ENCODE measurements around the gene IQCM.

IQCM gene

GRCh38 chr4:149825336-149825735, 9.7 kb upstream of the IQCM start:
- Histone ChIP-seq H3K36me3 (ENCODE audit: insufficient read depth, low read length) (no peaks in the 10 kb centered on the region), H3K9me3 (ENCODE audit: insufficient read depth, low read depth, low read length) (no peaks in the 10 kb centered on the region; the same call in 1 of the 2 replicates), H3F3A (ENCODE audit: low read depth) (no peaks in the 10 kb centered on the region), H4K20me1 (ENCODE audit: insufficient read depth, low read length, poor library complexity, severe bottlenecking) (no peaks in the 10 kb centered on the region), H2AFZ (ENCODE audit: low read length) (no peak overlapping the region), H3K4me2 (ENCODE audit: low read depth, low read length, poor library complexity, severe bottlenecking) (no peak overlapping the region), H3K27me3 (ENCODE audit: insufficient read depth, low read length, poor library complexity, severe bottlenecking) (no peaks in the 10 kb centered on the region), H3K4me1 (ENCODE audit: insufficient read depth, low read length, poor library complexity, severe bottlenecking) (no peaks in the 10 kb centered on the region), H3K9me2 (replicated peaks; ENCODE audit: low read depth, low read length) (no peaks in the 10 kb centered on the region), H3K79me2 (ENCODE audit: insufficient read depth, low read length) (no peaks in the 10 kb centered on the region), H3K9ac (ENCODE audit: low read depth, low read length, poor library complexity, severe bottlenecking) (no peak overlapping the region), H3K4me3 (ENCODE audit: low read length, poor library complexity, severe bottlenecking) (no peak overlapping the region)
- TF ChIP-seq EZH2phosphoT487 (IDR thresholded peaks at IDR 0.05; ENCODE audit: borderline replicate concordance) = no peak
- TF ChIP-seq, protein P1, sequence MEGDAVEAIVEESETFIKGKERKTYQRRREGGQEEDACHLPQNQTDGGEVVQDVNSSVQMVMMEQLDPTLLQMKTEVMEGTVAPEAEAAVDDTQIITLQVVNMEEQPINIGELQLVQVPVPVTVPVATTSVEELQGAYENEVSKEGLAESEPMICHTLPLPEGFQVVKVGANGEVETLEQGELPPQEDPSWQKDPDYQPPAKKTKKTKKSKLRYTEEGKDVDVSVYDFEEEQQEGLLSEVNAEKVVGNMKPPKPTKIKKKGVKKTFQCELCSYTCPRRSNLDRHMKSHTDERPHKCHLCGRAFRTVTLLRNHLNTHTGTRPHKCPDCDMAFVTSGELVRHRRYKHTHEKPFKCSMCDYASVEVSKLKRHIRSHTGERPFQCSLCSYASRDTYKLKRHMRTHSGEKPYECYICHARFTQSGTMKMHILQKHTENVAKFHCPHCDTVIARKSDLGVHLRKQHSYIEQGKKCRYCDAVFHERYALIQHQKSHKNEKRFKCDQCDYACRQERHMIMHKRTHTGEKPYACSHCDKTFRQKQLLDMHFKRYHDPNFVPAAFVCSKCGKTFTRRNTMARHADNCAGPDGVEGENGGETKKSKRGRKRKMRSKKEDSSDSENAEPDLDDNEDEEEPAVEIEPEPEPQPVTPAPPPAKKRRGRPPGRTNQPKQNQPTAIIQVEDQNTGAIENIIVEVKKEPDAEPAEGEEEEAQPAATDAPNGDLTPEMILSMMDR (conservative IDR thresholded peaks at IDR 0.05; ENCODE audit: low read length) = no peak

DNA sequence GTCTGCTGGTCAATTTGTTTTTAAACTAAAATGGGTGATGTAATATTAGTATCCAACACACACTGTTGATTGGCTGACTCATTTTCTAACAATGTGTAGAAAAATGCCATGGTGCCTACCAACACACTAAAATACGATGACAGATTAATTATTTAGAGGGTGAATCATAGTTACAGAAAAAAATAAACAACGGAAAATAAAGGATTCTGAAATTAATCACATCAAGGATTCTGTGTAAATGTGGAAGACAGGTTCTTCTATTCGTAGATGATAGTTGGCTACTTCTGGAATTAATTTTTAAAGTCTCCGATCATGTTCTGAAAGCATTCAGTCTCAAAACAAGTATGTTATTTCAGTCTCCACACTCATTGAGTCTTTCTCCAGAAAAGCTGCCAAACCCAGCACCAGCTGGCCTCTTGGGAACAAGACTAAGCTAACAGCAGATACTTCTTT, 8.2 kb upstream of the IQCM start:
- Histone ChIP-seq H4K20me1 (ENCODE audit: insufficient read depth, low read length, poor library complexity, severe bottlenecking) (no peaks in the 10 kb centered on the region), H3K36me3 (ENCODE audit: insufficient read depth, low read length) (no peaks in the 10 kb centered on the region), H3K9me2 (replicated peaks; ENCODE audit: low read depth, low read length) (no peaks in the 10 kb centered on the region), H3K79me2 (ENCODE audit: insufficient read depth, low read length) (no peaks in the 10 kb centered on the region), H2AFZ (ENCODE audit: low read length) (no peak overlapping the region), H3K27me3 (ENCODE audit: insufficient read depth, low read length, poor library complexity, severe bottlenecking) (no peaks in the 10 kb centered on the region), H3K4me2 (ENCODE audit: low read depth, low read length, poor library complexity, severe bottlenecking) (no peak overlapping the region), H3K4me1 (ENCODE audit: insufficient read depth, low read length, poor library complexity, severe bottlenecking) (no peaks in the 10 kb centered on the region), H3K9ac (ENCODE audit: low read depth, low read length, poor library complexity, severe bottlenecking) (no peak overlapping the region), H3K4me3 (ENCODE audit: low read length, poor library complexity, severe bottlenecking) (no peak overlapping the region), H3K9me3 (ENCODE audit: insufficient read depth, low read depth, low read length) (no peaks in the 10 kb centered on the region; the same call in 1 of the 2 replicates), H3F3A (ENCODE audit: low read depth) (no peaks in the 10 kb centered on the region)
- TF ChIP-seq, protein P1 (conservative IDR thresholded peaks at IDR 0.05; ENCODE audit: low read length) = no peak
- TF ChIP-seq EZH2phosphoT487 (IDR thresholded peaks at IDR 0.05; ENCODE audit: borderline replicate concordance) = no peak

DNA sequence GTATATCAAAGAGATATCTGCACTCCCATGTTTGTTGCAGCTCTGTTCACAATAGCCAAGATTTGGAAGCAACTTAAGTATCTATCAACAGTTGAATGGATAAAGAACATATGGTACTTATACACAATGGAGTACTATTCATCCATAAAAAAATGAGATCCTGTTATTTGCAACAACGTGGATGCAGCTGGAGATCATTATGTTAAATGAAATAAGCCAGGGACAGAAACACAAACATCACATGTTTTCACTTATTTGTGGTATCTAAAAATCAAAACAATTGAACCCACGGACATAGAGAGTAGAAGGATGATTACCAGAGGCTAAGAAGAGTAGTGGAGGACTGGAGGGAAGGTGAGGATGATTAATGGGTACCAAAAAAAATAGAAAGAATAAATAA, 14.2 kb downstream of the IQCM start:
- no peaks in the 10 kb centered on the region for H3K36me3 ChIP-seq (ENCODE audit: insufficient read depth, low read length)
- no peaks in the 10 kb centered on the region for H3K9me3 ChIP-seq (ENCODE audit: insufficient read depth, low read depth, low read length)
- no peaks in the 10 kb centered on the region for H3K79me2 ChIP-seq (ENCODE audit: insufficient read depth, low read length)
- no peak overlapping the region for H3K4me2 ChIP-seq (ENCODE audit: low read depth, low read length, poor library complexity, severe bottlenecking)
- no peaks in the 10 kb centered on the region for H3F3A ChIP-seq (ENCODE audit: low read depth)
- no peaks in the 10 kb centered on the region for H4K20me1 ChIP-seq (ENCODE audit: insufficient read depth, low read length, poor library complexity, severe bottlenecking)
- no peaks in the 10 kb centered on the region for H3K4me1 ChIP-seq (ENCODE audit: insufficient read depth, low read length, poor library complexity, severe bottlenecking)
- H3K9ac ChIP-seq (ENCODE audit: low read depth, low read length, poor library complexity, severe bottlenecking) = no peak overlapping the region
- H3K27me3 ChIP-seq (ENCODE audit: insufficient read depth, low read length, poor library complexity, severe bottlenecking) = no peaks in the 10 kb centered on the region
- no peaks in the 10 kb centered on the region for H3K9me2 ChIP-seq (replicated peaks; ENCODE audit: low read depth, low read length)
- H3K4me3 ChIP-seq (ENCODE audit: low read length, poor library complexity, severe bottlenecking) = no peak overlapping the region
- no peak overlapping the region for H2AFZ ChIP-seq (ENCODE audit: low read length)
- TF ChIP-seq, protein P1 (conservative IDR thresholded peaks at IDR 0.05; ENCODE audit: low read length) = no peak
- no peak for TF ChIP-seq EZH2phosphoT487 (IDR thresholded peaks at IDR 0.05; ENCODE audit: borderline replicate concordance)

Measured in Loucy (cell line).